HepG2 (cell line): ENCODE data around the gene SSU72. TPM values are rescaled to one million over a fixed set of nuclear protein-coding genes. Genes with fewer than 3 reads are reported as not detected.

ENCODE experiments used
- BRF2 ChIP-seq: sonication (generic); formaldehyde crosslinking; IDR thresholded peaks from 2 replicates; pipeline ENCODE4 v1.8.1; 2022; ENCODE audit warnings: mild to moderate bottlenecking, missing genetic modification reagents
- CBX5 ChIP-seq: sonication (generic); formaldehyde crosslinking; IDR thresholded peaks from 2 replicates; pipeline ENCODE4 v1.4.0; 2020; ENCODE audit warnings: missing genetic modification reagents, borderline replicate concordance
- FOXP4 ChIP-seq: sonication (generic); formaldehyde crosslinking; IDR thresholded peaks from 2 replicates; pipeline ENCODE4 v1.4.0; 2020; ENCODE audit warnings: missing genetic modification reagents
- IRX3 ChIP-seq: sonication (generic); formaldehyde crosslinking; IDR thresholded peaks from 2 replicates; pipeline ENCODE4 v1.8.1; 2023; ENCODE audit warnings: mild to moderate bottlenecking, low read depth, missing genetic modification reagents, borderline replicate concordance
- KMT2A ChIP-seq: sonication (generic); formaldehyde crosslinking; IDR thresholded peaks from 2 replicates; pipeline ENCODE4 v1.4.0; 2020; ENCODE audit warnings: missing genetic modification reagents
- MTA1 ChIP-seq: sonication (generic); formaldehyde crosslinking; IDR thresholded peaks from 2 replicates; pipeline ENCODE4 v1.4.0; 2020; ENCODE audit warnings: missing genetic modification reagents, mild to moderate bottlenecking, borderline replicate concordance
- MYC ChIP-seq: sonication (generic); formaldehyde crosslinking; IDR thresholded peaks from 2 replicates; pipeline ENCODE4 v1.9.0; 2021; ENCODE audit warnings: missing genetic modification reagents, borderline replicate concordance
- NPAS2 ChIP-seq: sonication (generic); formaldehyde crosslinking; IDR thresholded peaks from 2 replicates; pipeline ENCODE4 v1.8.0; 2022; ENCODE audit warnings: mild to moderate bottlenecking, missing genetic modification reagents, borderline replicate concordance
- NR1H2 ChIP-seq: sonication (generic); formaldehyde crosslinking; IDR thresholded peaks from 2 replicates; pipeline ENCODE4 v1.8.1; 2022; ENCODE audit warnings: low read depth, missing genetic modification reagents, borderline replicate concordance
- RELA ChIP-seq: sonication (generic); formaldehyde crosslinking; IDR thresholded peaks from 2 replicates; pipeline ENCODE4 v1.4.0; 2020; ENCODE audit warnings: missing genetic modification reagents
- SRSF9 ChIP-seq: fragments of 200-400 bp; formaldehyde crosslinking; IDR thresholded peaks from 2 replicates; pipeline ENCODE4 v1.6.1; 2018; ENCODE audit warnings: borderline replicate concordance, mild to moderate bottlenecking, low read depth, low read length; ENCODE audit not compliant: insufficient read depth, poor library complexity, severe bottlenecking
- ZBTB4 ChIP-seq: sonication (generic); formaldehyde crosslinking; IDR thresholded peaks from 2 replicates; pipeline ENCODE4 v1.4.0; 2020; ENCODE audit warnings: missing genetic modification reagents, mild to moderate bottlenecking, borderline replicate concordance
- ZBTB8A ChIP-seq: sonication (generic); formaldehyde crosslinking; IDR thresholded peaks from 2 replicates; pipeline ENCODE4 v1.4.0; 2020; ENCODE audit warnings: mild to moderate bottlenecking, low read depth, missing genetic modification reagents, borderline replicate concordance
- ZNF296 ChIP-seq: sonication (generic); formaldehyde crosslinking; conservative IDR thresholded peaks from 2 replicates; pipeline ENCODE4 v1.5.0; 2020; ENCODE audit warnings: mild to moderate bottlenecking, missing genetic modification reagents
- ZNF33B ChIP-seq: sonication (generic); formaldehyde crosslinking; IDR thresholded peaks from 2 replicates; pipeline ENCODE4 v1.5.1; 2020; ENCODE audit warnings: mild to moderate bottlenecking, missing genetic modification reagents
- ZNF414 ChIP-seq: sonication (generic); formaldehyde crosslinking; IDR thresholded peaks from 2 replicates; pipeline ENCODE4 v1.5.0; 2020; ENCODE audit warnings: missing genetic modification reagents
- ZNF431 ChIP-seq: sonication (generic); formaldehyde crosslinking; IDR thresholded peaks from 2 replicates; pipeline ENCODE4 v1.9.0; 2022; ENCODE audit warnings: missing genetic modification reagents, low read depth, mild to moderate bottlenecking, borderline replicate concordance
- ZNF710 ChIP-seq: sonication (generic); formaldehyde crosslinking; IDR thresholded peaks from 2 replicates; pipeline ENCODE4 v1.5.0; 2020; ENCODE audit warnings: mild to moderate bottlenecking, missing genetic modification reagents, borderline replicate concordance
- polyA plus RNA-seq, 8 experiments: library from polyadenylated mRNA; depleted of rRNA in 3 of 8; stranded (reverse) in 7 of 8; unstranded in 1 of 8; fragments of >200 nt; fragmentation: Illumina TruSeq in 4 of 8; extraction: Trizol in 4 of 8; gene quantifications; 2 replicates each; pipeline versions ENCODE4 v1.2.1 to v1.2.3, GENCODE V29; 2011 to 2016; ENCODE audit warnings: low read depth in 4 of 8, missing spikeins in 1 of 8, mixed read lengths in 1 of 8; ENCODE audit not compliant: insufficient read depth in 1 of 8
- total RNA-seq, 5 experiments: library from RNA; depleted of rRNA; stranded (reverse); fragments of >200 nt; fragmentation: Illumina TruSeq; extraction: Trizol; gene quantifications; 2 replicates each; pipeline ENCODE4 v1.2.3, GENCODE V29; 2016; ENCODE audit warnings: low read depth in 1 of 5

SSU72 gene
- total and polyA plus RNA-seq, 2 of the 13 experiments (the other 11 are each of a cell fraction or from before 2014, with no cell fraction given) = 42.8 to 67.1 TPM

- TF ChIP-seq ZBTB4 (CRISPR knock-in tag) (no peak), KMT2A (CRISPR knock-in tag) (peak; percentile 86), SRSF9 (no peak), ZNF296 (CRISPR knock-in tag) (no peak; the same call in 1 of the 2 replicates), NPAS2 (CRISPR knock-in tag) (no peak), ZNF431 (CRISPR knock-in tag) (0 out of 2 replicates have a peak, but pooled peaks have one; percentile 68), FOXP4 (CRISPR knock-in tag) (peak; percentile 40; the same call in 1 of the 2 replicates), ZNF710 (CRISPR knock-in tag) (peak; percentile 75; the same call in 1 of the 2 replicates), CBX5 (CRISPR knock-in tag) (peak; percentile 69; the same call in 1 of the 2 replicates), MYC (peak; percentile 92), MTA1 (CRISPR knock-in tag) (peak; percentile 74; the same call in 1 of the 2 replicates), RELA (no peak; the same call in 1 of the 2 replicates), NR1H2 (peak; percentile 65; the same call in 1 of the 2 replicates), IRX3 (CRISPR knock-in tag) (no peak), ZBTB8A (CRISPR knock-in tag) (no peak), BRF2 (CRISPR knock-in tag) (no peak), ZNF33B (CRISPR knock-in tag) (no peak), ZNF414 (CRISPR knock-in tag) (peak; percentile 66; the same call in 1 of the 2 replicates)
Measured at GRCh38 chr1:1511533-1512285, 63.0 kb downstream of the SSU72 start, which contains the start of gene ATAD3A (continued).
